Glutamatergic neuron (in vitro differentiated cells): ENCODE data around the gene EYS. TPM values are rescaled to one million over a fixed set of nuclear protein-coding genes. Genes with fewer than 3 reads are reported as not detected.

ENCODE experiments used
- DNase-seq: peaks from one replicate; pipeline ENCODE4 v3.0.0; 2022
- H3K27ac Mint-ChIP-seq: one replicate; pipeline ENCODE4 v1.8.0; 2020; ENCODE audit warnings: mild to moderate bottlenecking, mixed read lengths, inconsistent platforms; ENCODE audit not compliant: unreplicated experiment
- H3K27me3 Mint-ChIP-seq: one replicate; pipeline ENCODE4 v1.8.0; 2020; ENCODE audit warnings: mild to moderate bottlenecking, moderate library complexity, mixed read lengths, inconsistent platforms; ENCODE audit not compliant: unreplicated experiment
- H3K36me3 Mint-ChIP-seq: one replicate; pipeline ENCODE4 v1.8.0; 2020; ENCODE audit warnings: mild to moderate bottlenecking, mixed read lengths, inconsistent platforms; ENCODE audit not compliant: unreplicated experiment
- H3K4me1 Mint-ChIP-seq: one replicate; pipeline ENCODE4 v1.8.0; 2020; ENCODE audit warnings: mild to moderate bottlenecking, low read depth, mixed read lengths, inconsistent platforms; ENCODE audit not compliant: unreplicated experiment
- H3K4me3 Mint-ChIP-seq: one replicate; pipeline ENCODE4 v1.8.0; 2020; ENCODE audit warnings: mild to moderate bottlenecking, mixed read lengths, inconsistent platforms; ENCODE audit not compliant: unreplicated experiment
- H3K9me3 Mint-ChIP-seq: one replicate; pipeline ENCODE4 v1.8.0; 2020; ENCODE audit warnings: mild to moderate bottlenecking, moderate library complexity, mixed read lengths, inconsistent platforms; ENCODE audit not compliant: unreplicated experiment
- total RNA-seq: library from RNA; stranded (reverse); fragmentation: NEBNext Ultra II Directional; extraction: Animal tissue kit (Norgen Biotek cat#: 25700); gene quantifications from one replicate; pipeline ENCODE4 v1.2.1, GENCODE V29; 2021; ENCODE audit not compliant: unreplicated experiment
- TF ChIP-seq, protein P1 (sequence below): fragments of 200-600 bp; sonication (generic); IDR thresholded peaks from one replicate; pipeline ENCODE4 v1.5.0; 2021; ENCODE audit not compliant: partially characterized antibody, unreplicated experiment

EYS gene
- total RNA-seq, 1 donor from 2014 or later = 13.2 TPM

DNA sequence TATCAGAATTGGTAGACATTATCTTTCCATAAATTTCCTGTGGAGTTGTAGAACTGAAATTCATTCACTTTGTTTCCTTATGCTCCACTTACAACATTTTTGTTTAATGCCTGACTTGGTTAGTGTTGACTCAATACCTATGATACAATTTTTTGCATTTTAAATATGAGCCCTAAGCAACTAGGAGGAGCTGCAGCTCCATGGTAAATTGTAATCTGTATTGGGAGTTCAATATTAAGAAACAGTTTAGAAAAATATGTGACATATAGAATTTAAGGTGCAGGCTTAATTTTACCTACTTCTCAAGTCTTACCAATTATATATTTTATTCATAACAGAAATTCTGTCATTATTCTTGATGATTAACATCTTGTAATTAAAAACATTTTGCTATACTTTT, 868.3 kb downstream of the EYS start:
- Mint-ChIP-seq H3K36me3 (no peaks in the 10 kb centered on the region), H3K4me1 (peaks cover 8% of the 10 kb centered on the region), H3K27me3 (no peaks in the 10 kb centered on the region), H3K4me3 (no peak overlapping the region), H3K27ac (no peak overlapping the region), H3K9me3 (no peaks in the 10 kb centered on the region)
- TF ChIP-seq, protein P1, sequence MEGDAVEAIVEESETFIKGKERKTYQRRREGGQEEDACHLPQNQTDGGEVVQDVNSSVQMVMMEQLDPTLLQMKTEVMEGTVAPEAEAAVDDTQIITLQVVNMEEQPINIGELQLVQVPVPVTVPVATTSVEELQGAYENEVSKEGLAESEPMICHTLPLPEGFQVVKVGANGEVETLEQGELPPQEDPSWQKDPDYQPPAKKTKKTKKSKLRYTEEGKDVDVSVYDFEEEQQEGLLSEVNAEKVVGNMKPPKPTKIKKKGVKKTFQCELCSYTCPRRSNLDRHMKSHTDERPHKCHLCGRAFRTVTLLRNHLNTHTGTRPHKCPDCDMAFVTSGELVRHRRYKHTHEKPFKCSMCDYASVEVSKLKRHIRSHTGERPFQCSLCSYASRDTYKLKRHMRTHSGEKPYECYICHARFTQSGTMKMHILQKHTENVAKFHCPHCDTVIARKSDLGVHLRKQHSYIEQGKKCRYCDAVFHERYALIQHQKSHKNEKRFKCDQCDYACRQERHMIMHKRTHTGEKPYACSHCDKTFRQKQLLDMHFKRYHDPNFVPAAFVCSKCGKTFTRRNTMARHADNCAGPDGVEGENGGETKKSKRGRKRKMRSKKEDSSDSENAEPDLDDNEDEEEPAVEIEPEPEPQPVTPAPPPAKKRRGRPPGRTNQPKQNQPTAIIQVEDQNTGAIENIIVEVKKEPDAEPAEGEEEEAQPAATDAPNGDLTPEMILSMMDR = no peak
- DNase-seq = no peak

DNA sequence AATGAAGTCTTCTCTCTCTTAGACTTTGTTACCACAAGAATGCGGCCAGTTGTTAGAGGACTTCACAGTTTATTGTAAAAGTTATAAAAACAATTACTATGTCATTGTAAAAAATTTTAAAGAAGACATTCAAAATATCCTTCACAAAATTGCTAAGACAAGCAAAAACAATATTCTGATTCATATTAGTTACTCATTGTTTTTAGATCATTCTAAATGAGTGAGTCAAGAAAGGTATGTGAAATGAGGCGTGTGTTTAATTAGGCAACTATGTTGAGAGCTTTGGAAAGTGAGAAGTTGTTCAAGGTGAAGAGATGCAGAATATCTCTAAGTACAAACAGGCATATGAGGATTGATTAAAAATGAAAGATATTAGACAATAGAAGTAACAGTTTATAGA, 875.3 kb downstream of the EYS start:
- Mint-ChIP-seq H3K27ac (no peak overlapping the region), H3K4me3 (no peak overlapping the region), H3K36me3 (no peaks in the 10 kb centered on the region), H3K27me3 (no peaks in the 10 kb centered on the region), H3K9me3 (no peaks in the 10 kb centered on the region), H3K4me1 (peaks cover 9% of the 10 kb centered on the region)
- TF ChIP-seq, protein P1 = no peak
- no peak for DNase-seq

DNA sequence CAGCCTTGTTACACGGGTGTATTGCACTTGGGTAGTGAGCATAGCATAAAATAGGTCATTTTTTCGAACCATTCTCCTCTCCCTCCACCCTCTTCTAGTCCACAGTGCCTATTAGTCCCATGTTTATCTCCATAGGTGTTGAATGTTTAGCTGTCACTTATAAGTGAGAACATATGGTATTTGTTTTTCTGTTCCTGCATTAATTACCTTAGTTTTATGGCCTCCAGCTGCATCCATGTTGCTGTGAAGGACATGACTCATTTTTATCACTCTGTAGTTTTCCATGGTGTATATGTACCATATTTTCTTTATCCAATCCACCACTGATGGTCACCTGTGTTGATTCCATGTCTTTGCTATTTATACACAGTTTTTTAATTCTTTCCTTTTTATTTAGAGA, 889.5 kb downstream of the EYS start:
- Mint-ChIP-seq H3K4me3 (no peak overlapping the region), H3K9me3 (no peaks in the 10 kb centered on the region), H3K27ac (no peak overlapping the region), H3K27me3 (no peaks in the 10 kb centered on the region), H3K4me1 (peaks cover 7% of the 10 kb centered on the region), H3K36me3 (no peaks in the 10 kb centered on the region)
- TF ChIP-seq, protein P1 = no peak
- DNase-seq = no peak

DNA sequence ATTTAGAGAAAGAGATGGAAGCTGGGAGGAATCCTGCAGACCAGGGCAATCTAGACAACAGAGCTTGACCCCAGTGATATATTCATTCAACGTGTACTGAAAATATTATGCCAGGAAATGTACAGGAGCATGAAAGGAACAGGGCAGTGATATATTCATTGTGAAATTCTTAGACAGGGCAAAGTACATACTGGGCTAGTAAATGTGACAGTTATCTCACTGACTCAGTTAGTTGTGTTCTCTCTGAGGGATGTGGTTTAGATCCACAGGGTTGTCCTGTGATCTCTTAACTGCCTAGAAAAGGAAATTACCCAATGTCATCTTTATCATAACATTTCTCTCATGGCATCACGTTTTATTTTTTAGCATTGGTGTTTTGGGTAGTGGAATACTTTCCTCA, 891.3 kb downstream of the EYS start:
- Mint-ChIP-seq H3K27me3 (no peaks in the 10 kb centered on the region), H3K4me3 (no peak overlapping the region), H3K9me3 (no peaks in the 10 kb centered on the region), H3K4me1 (peaks cover 2% of the 10 kb centered on the region), H3K36me3 (no peaks in the 10 kb centered on the region), H3K27ac (no peak overlapping the region)
- DNase-seq = no peak
- TF ChIP-seq, protein P1 = no peak

DNA sequence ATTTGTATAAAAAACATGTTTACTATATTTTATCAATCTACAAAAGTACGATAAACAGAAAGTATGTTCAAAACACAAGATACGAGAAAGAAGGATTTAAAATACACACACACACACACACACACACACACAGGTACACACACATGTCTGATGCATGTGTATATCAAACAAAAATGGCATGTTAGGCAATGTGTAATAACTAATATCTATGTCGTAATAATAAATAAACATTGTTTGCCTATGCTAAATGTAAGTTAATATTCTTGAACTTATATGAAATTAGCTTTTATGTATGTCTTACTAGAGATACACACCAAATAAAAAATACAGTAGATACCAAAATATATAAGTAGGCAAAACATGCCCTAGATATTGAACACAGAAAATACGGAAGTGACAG, 894.9 kb downstream of the EYS start:
- Mint-ChIP-seq H3K4me1 (no peaks in the 10 kb centered on the region), H3K9me3 (no peaks in the 10 kb centered on the region), H3K27ac (no peak overlapping the region), H3K4me3 (no peak overlapping the region), H3K27me3 (peaks cover 1% of the 10 kb centered on the region), H3K36me3 (no peaks in the 10 kb centered on the region)
- TF ChIP-seq, protein P1 = no peak
- DNase-seq = no peak
